HCEC 1CT (cell line): ENCODE results near the gene NLRP11.

Experiments
- DNase-seq: peaks from one replicate; pipeline ENCODE4 v3.0.0-alpha.2; 2017

The NLRP11 gene

GRCh38 chr19:55831846-55832245, at the start of gene NLRP11:
TSS of gene NLRP11 (minus strand) at chr19:55831999. CDS start at chr19:55818174, 13,825 bp downstream.
- DNase-seq, result no peak

GRCh38 chr19:55877211-55877610, 45.4 kb upstream of the NLRP11 start:
- no peak for DNase-seq

- DNase-seq, result no peak
These were observed 38.9 kb upstream of the NLRP11 start for GRCh38 chr19:55870736-55871135.

- no peak for DNase-seq
These were observed 35.3 kb upstream of the NLRP11 start for GRCh38 chr19:55867101-55867500.

GRCh38 chr19:55866521-55866920, 34.7 kb upstream of the NLRP11 start:
- no peak for DNase-seq

GRCh38 chr19:55858969-55859368, 27.2 kb upstream of the NLRP11 start:
- no peak for DNase-seq

- DNase-seq, result no peak
These were observed 26.6 kb upstream of the NLRP11 start for GRCh38 chr19:55858401-55858800.

- DNase-seq, result no peak
These were observed 26.2 kb upstream of the NLRP11 start for GRCh38 chr19:55857974-55858373.

GRCh38 chr19:55857149-55857548, 25.4 kb upstream of the NLRP11 start:
- DNase-seq, result no peak

GRCh38 chr19:55855160-55855559, 23.4 kb upstream of the NLRP11 start:
- DNase-seq, result no peak

- no peak for DNase-seq
These were observed 7.1 kb upstream of the NLRP11 start for GRCh38 chr19:55838906-55839305.

GRCh38 chr19:55838251-55838650, 6.5 kb upstream of the NLRP11 start:
- DNase-seq, result no peak

- no peak for DNase-seq
These were observed 4.5 kb upstream of the NLRP11 start, which contains the start of gene NLRP4 for GRCh38 chr19:55836340-55836739. TSS of gene NLRP4 (plus strand) at chr19:55836540. CDS start at chr19:55852081, 15,541 bp downstream.

GRCh38 chr19:55832676-55833075, 877 bp upstream of the NLRP11 start:
- no peak for DNase-seq

GRCh38 chr19:55830656-55831055, 1.1 kb downstream of the NLRP11 start:
- DNase-seq, result no peak

- DNase-seq, result no peak
These were observed 11.8 kb downstream of the NLRP11 start for GRCh38 chr19:55820037-55820436.

GRCh38 chr19:55813906-55814305, 17.9 kb downstream of the NLRP11 start:
- no peak for DNase-seq

- DNase-seq, result no peak
These were observed 19.4 kb downstream of the NLRP11 start for GRCh38 chr19:55812449-55812848.

GRCh38 chr19:55811340-55811739, 20.5 kb downstream of the NLRP11 start:
- no peak for DNase-seq

- DNase-seq, result peak; percentile 49
These were observed 22.3 kb downstream of the NLRP11 start for GRCh38 chr19:55809381-55810058.

- no peak for DNase-seq
These were observed 29.5 kb downstream of the NLRP11 start for GRCh38 chr19:55802281-55802680.

GRCh38 chr19:55801416-55801815, 30.4 kb downstream of the NLRP11 start:
- DNase-seq, result no peak

- no peak for DNase-seq
These were observed 36.8 kb downstream of the NLRP11 start for GRCh38 chr19:55795021-55795420.

- no peak for DNase-seq
These were observed 50.7 kb downstream of the NLRP11 start for GRCh38 chr19:55781112-55781511.

- no peak for DNase-seq
These were observed 53.5 kb downstream of the NLRP11 start for GRCh38 chr19:55778331-55778730.
